Kidney (tissue), 14 donors: Measurements from ENCODE around the gene RAE1. TPM values are rescaled to one million over a fixed set of nuclear protein-coding genes. Genes with fewer than 3 reads are reported as not detected.

ENCODE experiments used
- DNase-seq, 5 donors: peaks; one replicate each; pipeline ENCODE4 v3.0.0-alpha.2; 2013 to 2020
- FAIRE-seq: peaks from 2 replicates; lab custom pipeline; 2012; peaks lifted over from hg19 to GRCh38; lab: Jason Lieb, UNC
- H3K27ac ChIP-seq, 2 donors: one replicate each; pipeline ENCODE4 v1.7.0; 2013; ENCODE audit warnings: low read depth in 2 of 2, low read length in 2 of 2, inconsistent platforms in 1 of 2
- H3K27me3 ChIP-seq: one replicate; pipeline ENCODE4 v1.7.1; 2013; ENCODE audit warnings: low read length, inconsistent platforms; ENCODE audit not compliant: control insufficient read depth, insufficient read depth
- H3K36me3 ChIP-seq, 3 donors: one replicate each; pipeline versions ENCODE4 v1.7.0 to v1.7.1; 2013; ENCODE audit warnings: low read length in 3 of 3, control low read depth in 1 of 3, inconsistent platforms in 1 of 3; ENCODE audit not compliant: insufficient read depth in 3 of 3, control insufficient read depth in 2 of 3
- H3K4me1 ChIP-seq, 3 donors: one replicate each; pipeline versions ENCODE4 v1.7.0 to v1.7.1; 2013; ENCODE audit warnings: low read length in 3 of 3, inconsistent platforms in 1 of 3, low read depth in 1 of 3; ENCODE audit not compliant: control insufficient read depth in 2 of 3, insufficient read depth in 2 of 3
- H3K4me3 ChIP-seq, 3 donors: one replicate each; pipeline versions ENCODE4 v1.7.0 to v1.8.1; 2013; ENCODE audit warnings: low read length in 3 of 3, control low read depth in 1 of 3, inconsistent platforms in 1 of 3
- H3K9ac ChIP-seq, 3 donors: one replicate each; pipeline versions ENCODE4 v1.7.0 to v1.7.1; 2013; ENCODE audit warnings: low read length in 3 of 3, control low read depth in 1 of 3, inconsistent platforms in 1 of 3
- H3K9me3 ChIP-seq, 3 donors: one replicate each; pipeline versions ENCODE4 v1.7.0 to v1.7.1; 2013; ENCODE audit warnings: low read length in 3 of 3, control low read depth in 1 of 3, inconsistent platforms in 1 of 3; ENCODE audit not compliant: control insufficient read depth in 2 of 3, insufficient read depth in 1 of 3
- intact Hi-C: fragments of 100-400 bp; cut with DNase I; formaldehyde crosslinking; loops from one replicate; pipeline ENCODE4 v1.11.1; 2022
- polyA plus RNA-seq: library from polyadenylated mRNA; stranded (reverse); fragments of 350-450 nt; fragmentation: Illumina TruSeq; extraction: RNeasy Lipid Tissue Mini Kit (QIAGEN cat#74804); gene quantifications from one replicate; pipeline ENCODE4 v1.2.3, GENCODE V29; 2014; ENCODE audit warnings: low read depth, low replicate concordance; ENCODE audit not compliant: insufficient read depth
- total RNA-seq: library from RNA; stranded (reverse); fragmentation: NEBNext Ultra II Directional; extraction: Animal tissue kit (Norgen Biotek cat#: 25700); gene quantifications from one replicate; pipeline ENCODE4 v1.2.1, GENCODE V29; 2021
- TF ChIP-seq, protein P1 (sequence below): IDR thresholded peaks from 3 replicates; pipeline ENCODE4 v1.5.1; 2012; ENCODE audit warnings: mild to moderate bottlenecking, moderate library complexity, borderline replicate concordance; ENCODE audit not compliant: insufficient read depth; ENCODE audit errors: extremely low read depth
- donor health status: control.
- donor health status: control.
- donor health status: control.
- donor health status: control.
- donor health status: control.
- donor health status: DM: yes; HTN: yes; CAD: no.
- donor health status: Normal renal cell carcinoma (clear cell type).

Gene RAE1
- total and polyA plus RNA-seq, 2 donors from 2014 or later = 19.5 to 26.3 TPM

DNA sequence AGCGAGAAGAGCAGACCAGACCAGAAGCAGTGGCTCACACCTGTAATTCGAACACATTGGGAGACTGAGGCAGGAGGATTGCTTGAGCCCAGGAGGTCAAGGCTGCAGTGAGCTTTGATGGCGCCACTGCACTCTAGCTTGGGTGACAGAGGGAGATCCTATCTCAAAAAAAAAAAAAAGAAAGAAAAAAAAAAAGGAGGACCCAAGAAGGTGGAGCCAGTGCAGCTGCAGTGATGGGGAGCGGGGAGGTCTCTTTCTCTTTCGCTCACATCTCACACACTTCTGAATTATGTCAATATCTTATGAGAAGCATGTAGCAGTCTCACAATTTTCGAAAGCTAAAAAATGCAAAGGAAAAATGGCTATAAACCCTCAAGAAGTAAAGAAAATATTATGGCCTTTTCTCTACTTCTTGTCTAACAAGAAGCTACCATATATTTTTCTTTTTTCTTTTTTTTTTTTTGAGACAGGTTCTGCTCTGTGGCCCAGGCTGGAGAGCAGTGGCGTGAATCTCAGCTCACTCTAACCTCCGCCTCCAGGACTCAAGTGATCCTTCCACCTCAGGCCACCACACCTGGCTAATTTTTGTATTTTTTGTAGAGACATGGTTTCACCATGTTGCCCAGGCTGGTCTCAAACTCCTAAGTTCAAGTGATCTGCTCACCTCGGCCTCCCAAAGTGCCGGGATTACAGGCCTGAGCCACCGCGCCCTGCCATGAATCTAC, 25.3 kb upstream of the RAE1 start:
- Histone ChIP-seq H3K27me3 (no peaks in the 10 kb centered on the region), H3K9ac (no peak overlapping the region), H3K4me1 (peaks cover 0 to 2% (median 0%) of the 10 kb centered on the region in 3 donors), H3K27ac (no peak overlapping the region), H3K36me3 (no peaks in the 10 kb centered on the region), H3K4me3 (no peak overlapping the region), H3K9me3 (no peaks in the 10 kb centered on the region)
- DNase-seq (no peak), FAIRE-seq (no peak)
- TF ChIP-seq, protein P1, sequence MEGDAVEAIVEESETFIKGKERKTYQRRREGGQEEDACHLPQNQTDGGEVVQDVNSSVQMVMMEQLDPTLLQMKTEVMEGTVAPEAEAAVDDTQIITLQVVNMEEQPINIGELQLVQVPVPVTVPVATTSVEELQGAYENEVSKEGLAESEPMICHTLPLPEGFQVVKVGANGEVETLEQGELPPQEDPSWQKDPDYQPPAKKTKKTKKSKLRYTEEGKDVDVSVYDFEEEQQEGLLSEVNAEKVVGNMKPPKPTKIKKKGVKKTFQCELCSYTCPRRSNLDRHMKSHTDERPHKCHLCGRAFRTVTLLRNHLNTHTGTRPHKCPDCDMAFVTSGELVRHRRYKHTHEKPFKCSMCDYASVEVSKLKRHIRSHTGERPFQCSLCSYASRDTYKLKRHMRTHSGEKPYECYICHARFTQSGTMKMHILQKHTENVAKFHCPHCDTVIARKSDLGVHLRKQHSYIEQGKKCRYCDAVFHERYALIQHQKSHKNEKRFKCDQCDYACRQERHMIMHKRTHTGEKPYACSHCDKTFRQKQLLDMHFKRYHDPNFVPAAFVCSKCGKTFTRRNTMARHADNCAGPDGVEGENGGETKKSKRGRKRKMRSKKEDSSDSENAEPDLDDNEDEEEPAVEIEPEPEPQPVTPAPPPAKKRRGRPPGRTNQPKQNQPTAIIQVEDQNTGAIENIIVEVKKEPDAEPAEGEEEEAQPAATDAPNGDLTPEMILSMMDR = no peak
- intact Hi-C loops = no loop called here

DNA sequence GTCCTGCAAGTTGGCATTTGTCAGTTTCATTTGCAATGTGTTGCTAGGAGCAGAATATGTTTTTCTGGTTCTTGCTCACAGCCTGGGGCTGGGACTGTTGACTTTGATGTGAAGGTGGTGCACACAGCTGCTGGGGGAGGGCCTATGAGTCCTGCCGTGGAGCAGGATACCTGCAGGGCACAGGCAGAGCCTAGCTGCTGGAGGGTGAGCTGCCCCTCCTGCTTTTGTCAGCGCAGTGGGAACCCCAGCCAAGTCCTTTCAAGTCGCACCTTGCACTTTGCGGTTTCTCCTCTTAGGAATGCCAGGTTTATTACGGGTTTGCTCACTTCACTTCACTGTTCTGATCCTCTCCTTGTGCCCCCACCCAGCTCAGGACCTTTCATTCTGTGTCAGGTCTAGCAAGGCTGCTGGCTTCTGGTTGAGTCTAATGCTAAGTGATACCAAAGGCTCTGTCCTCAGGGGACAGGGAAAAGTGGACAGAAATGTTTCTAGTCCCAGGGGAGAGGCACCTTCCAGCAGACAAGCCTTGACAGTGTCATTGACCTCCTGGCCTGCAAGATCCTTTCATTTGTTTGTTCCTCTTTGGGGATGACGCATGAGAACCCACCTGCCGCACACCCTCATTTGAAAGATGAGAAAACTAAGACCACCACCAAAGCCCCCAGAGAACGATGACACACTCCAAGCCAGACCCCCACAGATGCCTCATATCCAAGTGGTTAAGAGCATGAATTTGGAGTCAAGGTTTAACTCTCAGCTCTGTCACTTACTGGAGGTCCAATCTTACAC, 24.2 kb upstream of the RAE1 start:
- Histone ChIP-seq H3K4me1 (peaks cover 0 to 2% (median 0%) of the 10 kb centered on the region in 3 donors), H3K27me3 (no peaks in the 10 kb centered on the region), H3K27ac (no peak overlapping the region), H3K9ac (no peak overlapping the region), H3K4me3 (no peak overlapping the region), H3K9me3 (no peaks in the 10 kb centered on the region), H3K36me3 (no peaks in the 10 kb centered on the region)
- intact Hi-C loops = no loop called here
- FAIRE-seq = no peak
- peak in 4 of 5 donors; percentile 81 to 90 (median 86) for DNase-seq
- TF ChIP-seq, protein P1 = no peak

DNA sequence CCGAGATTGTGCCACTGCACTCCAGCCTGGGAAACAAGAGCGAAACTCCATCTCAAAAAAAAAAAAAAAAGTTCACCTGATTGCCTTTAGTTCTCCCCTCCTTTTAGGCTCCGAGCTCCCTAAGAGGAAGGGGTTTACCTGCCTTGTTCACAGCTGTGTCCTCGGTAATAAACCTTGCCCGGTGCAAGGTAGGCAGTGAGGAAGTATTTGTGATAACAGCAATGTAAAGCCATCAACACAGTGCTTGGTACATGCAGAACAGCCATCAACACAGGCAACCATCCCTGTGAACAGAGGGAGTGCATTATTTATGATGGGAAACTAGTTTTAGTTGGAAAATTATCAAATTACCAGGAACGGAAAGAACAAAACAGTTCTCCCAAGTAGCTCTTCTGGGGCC, 23.2 kb upstream of the RAE1 start:
- H3K4me1 ChIP-seq = peaks cover 0 to 2% (median 0%) of the 10 kb centered on the region in 3 donors
- FAIRE-seq (no peak), DNase-seq (no peak)
- no peaks in the 10 kb centered on the region for H3K27me3 ChIP-seq
- no peak overlapping the region for H3K27ac ChIP-seq
- H3K4me3 ChIP-seq = no peak overlapping the region
- TF ChIP-seq, protein P1 = no peak
- no peaks in the 10 kb centered on the region for H3K36me3 ChIP-seq
- H3K9me3 ChIP-seq = no peaks in the 10 kb centered on the region
- no peak overlapping the region for H3K9ac ChIP-seq
- intact Hi-C loops = no loop called here
